Regular cardiac myocyte (primary cell): Measurements from ENCODE around the gene RTRAF. TPM values are rescaled to one million over a fixed set of nuclear protein-coding genes. Genes with fewer than 3 reads are reported as not detected.

Experiments used
- total RNA-seq: library from RNA; depleted of rRNA; stranded (reverse); fragments of >200 nt; gene quantifications from 2 replicates; pipeline ENCODE4 v1.2.3, GENCODE V29; 2014

Gene RTRAF
- total RNA-seq = 57.8 and 86.5 TPM in 2 replicates

DNA sequence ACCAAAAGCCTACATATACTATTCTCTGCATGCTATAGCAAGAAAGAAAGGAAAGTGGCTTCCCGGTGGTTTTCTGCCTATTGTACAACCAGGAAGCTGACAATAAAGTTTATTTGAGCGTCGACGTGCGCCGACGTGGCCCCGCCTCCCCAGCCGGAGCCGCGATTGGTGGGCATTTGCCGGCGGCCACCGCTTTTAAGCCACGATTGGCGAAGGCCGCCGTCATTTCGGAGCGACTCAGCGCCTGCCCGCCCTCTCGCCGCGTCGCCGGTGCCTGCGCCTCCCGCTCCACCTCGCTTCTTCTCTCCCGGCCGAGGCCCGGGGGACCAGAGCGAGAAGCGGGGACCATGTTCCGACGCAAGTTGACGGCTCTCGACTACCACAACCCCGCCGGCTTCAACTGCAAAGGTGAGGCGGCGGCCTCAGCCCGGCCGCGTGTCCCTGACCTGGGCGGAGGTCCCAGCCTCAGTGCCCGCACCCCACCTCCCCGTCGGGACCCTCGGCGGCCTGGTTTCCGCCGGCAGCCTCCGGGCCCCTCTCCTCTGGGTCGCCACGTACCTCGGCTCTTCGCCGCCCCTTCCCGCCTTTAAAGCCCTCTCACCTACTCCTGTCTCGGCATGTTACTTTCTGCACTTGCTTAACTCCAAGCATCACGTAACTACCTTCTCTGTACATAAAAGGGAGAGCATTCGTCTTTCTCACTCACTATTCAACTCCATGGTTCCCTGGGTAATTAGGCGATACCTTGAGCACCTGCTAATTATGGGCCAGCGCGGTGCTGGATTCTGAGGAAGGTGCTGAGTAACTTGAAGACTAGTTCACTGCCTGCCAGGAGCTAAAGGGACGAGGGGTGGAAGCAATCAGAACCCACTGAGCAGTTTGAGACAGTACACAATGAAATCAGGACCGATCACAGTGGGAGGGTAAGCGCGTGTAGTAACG is at the start of gene RTRAF:
Gene RTRAF, plus strand, starts transcription at position 254 of the 942 bp plus-strand sequence. Its CDS starts 94 bp downstream, at position 348.

Other genes with a start within 250 kb of the RTRAF start
- 7.7 and 22.6 TPM in 2 replicates for gene GNG2, start 128.9 kb upstream of the RTRAF start, total RNA-seq
- gene NID2, start 79.5 kb downstream of the RTRAF start, total RNA-seq = 216 and 282 TPM in 2 replicates